IMR-90 (cell line): ENCODE data around the gene CHN2. TPM values are rescaled to one million over a fixed set of nuclear protein-coding genes. Genes with fewer than 3 reads are reported as not detected.

ENCODE experiments used
- ATAC-seq: fragments of 200-7000 bp; cut with Tn5 transposase; 2 replicates; pipeline ENCODE4 v1.9.1; 2020; ENCODE audit warnings: low read depth, mild to moderate bottlenecking, moderate library complexity
- BruUV-seq: library from RNA; stranded (reverse); fragments of 400-500 nt; replicated peaks from 2 replicates; lab custom pipeline; 2021; lab: Mats Ljungman, UMichigan
- CTCF ChIA-PET: fragments of 300-600 bp; formaldehyde crosslinking; extraction: SDS; loops from one replicate; lab custom pipeline; 2021; ENCODE audit warnings: antibody characterized with exemption; lab: Yijun Ruan, JAX
- POLR2A ChIA-PET: fragments of 300-600 bp; sonication (Branson Sonifier 250); formaldehyde crosslinking; loops from one replicate; lab custom pipeline; 2022; ENCODE audit warnings: antibody characterized with exemption; ENCODE audit not compliant: unreplicated experiment; lab: Charles Lee
- DNase-seq: peaks from one replicate; pipeline ENCODE4 v3.0.0; 2013
- H2AFZ ChIP-seq: replicated peaks from 2 replicates; pipeline ENCODE3; 2013; ENCODE audit warnings: low read length, mild to moderate bottlenecking; ENCODE audit not compliant: poor library complexity
- H2AK5ac ChIP-seq: 2 replicates; pipeline ENCODE4 v1.6.1; 2013; ENCODE audit warnings: low read depth, low read length, inconsistent platforms
- H2AK9ac ChIP-seq: replicated peaks from 2 replicates; pipeline ENCODE3; 2013; ENCODE audit warnings: mild to moderate bottlenecking, low read depth, low read length, moderate library complexity; ENCODE audit not compliant: poor library complexity
- H2BK120ac ChIP-seq: 2 replicates; pipeline ENCODE4 v1.6.1; 2013; ENCODE audit warnings: low read depth, low read length, inconsistent platforms
- H2BK15ac ChIP-seq: 3 replicates; pipeline ENCODE4 v1.6.1; 2013; ENCODE audit warnings: low read depth, low read length, inconsistent platforms
- H2BK20ac ChIP-seq: 2 replicates; pipeline ENCODE4 v1.6.1; 2013; ENCODE audit warnings: low read depth, mild to moderate bottlenecking, inconsistent platforms, low read length, moderate library complexity
- H2BK5ac ChIP-seq: 2 replicates; pipeline ENCODE4 v1.6.1; 2013; ENCODE audit warnings: mild to moderate bottlenecking, low read depth, low read length, inconsistent platforms; ENCODE audit not compliant: poor library complexity, severe bottlenecking
- H3K14ac ChIP-seq: replicated peaks from 2 replicates; pipeline ENCODE4 v1.6.1; 2013; ENCODE audit warnings: low read depth, low read length, inconsistent platforms
- H3K18ac ChIP-seq: 2 replicates; pipeline ENCODE4 v1.6.1; 2013; ENCODE audit warnings: low read depth, low read length, control low read depth
- H3K23ac ChIP-seq: 2 replicates; pipeline ENCODE4 v1.6.1; 2013; ENCODE audit warnings: low read depth, low read length, inconsistent platforms
- H3K27ac ChIP-seq: 2 replicates; pipeline ENCODE4 v1.5.1; 2013; ENCODE audit warnings: mild to moderate bottlenecking, control low read depth, low read length; ENCODE audit not compliant: insufficient read depth
- H3K27me3 ChIP-seq: 2 replicates; pipeline ENCODE4 v1.6.1; 2013; ENCODE audit warnings: low read length; ENCODE audit not compliant: control insufficient read depth, insufficient read depth
- H3K36me3 ChIP-seq: 2 replicates; pipeline ENCODE4 v1.6.1; 2013; ENCODE audit warnings: low read length, mixed read lengths; ENCODE audit not compliant: control insufficient read depth, insufficient read depth
- H3K4ac ChIP-seq: 2 replicates; pipeline ENCODE4 v1.6.1; 2013; ENCODE audit warnings: low read depth, low read length, inconsistent platforms
- H3K4me1 ChIP-seq: 2 replicates; pipeline ENCODE4 v1.6.1; 2013; ENCODE audit warnings: low read length, mixed read lengths; ENCODE audit not compliant: control insufficient read depth, insufficient read depth
- H3K4me2 ChIP-seq: 2 replicates; pipeline ENCODE4 v1.6.1; 2013; ENCODE audit warnings: low read depth, mild to moderate bottlenecking, control low read depth, low read length, moderate library complexity
- H3K4me3 ChIP-seq: 2 replicates; pipeline ENCODE4 v1.5.1; 2013; ENCODE audit warnings: low read depth, mild to moderate bottlenecking, control low read depth, low read length, moderate library complexity; ENCODE audit not compliant: insufficient read depth
- H3K56ac ChIP-seq: 2 replicates; pipeline ENCODE4 v1.6.1; 2013; ENCODE audit warnings: low read length, inconsistent platforms; ENCODE audit not compliant: insufficient read depth; ENCODE audit errors: extremely low read depth
- H3K79me1 ChIP-seq, 2 experiments: 2 replicates each; pipeline ENCODE4 v1.6.1; 2013; ENCODE audit warnings: low read length in 2 of 2, inconsistent platforms in 1 of 2, low read depth in 1 of 2
- H3K9ac ChIP-seq: 2 replicates; pipeline ENCODE4 v1.6.1; 2013; ENCODE audit warnings: low read depth, low read length, control low read depth
- H3K9me1 ChIP-seq: 2 replicates; pipeline ENCODE4 v1.6.1; 2013; ENCODE audit warnings: low read length, inconsistent platforms; ENCODE audit not compliant: insufficient read depth
- H3K9me3 ChIP-seq: 2 replicates; pipeline ENCODE4 v1.6.1; 2013; ENCODE audit warnings: low read length; ENCODE audit not compliant: control insufficient read depth, insufficient read depth
- H4K20me1 ChIP-seq: 2 replicates; pipeline ENCODE4 v1.6.1; 2013; ENCODE audit warnings: low read length, inconsistent platforms; ENCODE audit not compliant: insufficient read depth
- H4K5ac ChIP-seq: 2 replicates; pipeline ENCODE4 v1.6.1; 2013; ENCODE audit warnings: mild to moderate bottlenecking, low read depth, low read length, control low read depth
- H4K8ac ChIP-seq, 2 experiments: 2 replicates each; pipeline ENCODE4 v1.6.1; 2013; ENCODE audit warnings: low read depth in 2 of 2, low read length in 2 of 2, control low read depth in 1 of 2, inconsistent platforms in 1 of 2
- H4K91ac ChIP-seq: 2 replicates; pipeline ENCODE4 v1.6.1; 2013; ENCODE audit warnings: low read depth, low read length, inconsistent platforms; ENCODE audit not compliant: insufficient read depth
- BHLHE40 ChIP-seq: fragments of 150-350 bp; IDR thresholded peaks from 2 replicates; pipeline ENCODE4 v1.6.1; 2016; ENCODE audit warnings: mild to moderate bottlenecking, low read depth, low read length
- CEBPB ChIP-seq: IDR thresholded peaks from 2 replicates; pipeline ENCODE4 v1.6.1; 2012; ENCODE audit warnings: low read depth, low read length, improper control_type of control experiment
- CHD1 ChIP-seq: IDR thresholded peaks from 2 replicates; pipeline ENCODE4 v1.6.1; 2012; ENCODE audit warnings: low read depth, low read length, improper control_type of control experiment
- FOS ChIP-seq: fragments of 150-350 bp; IDR thresholded peaks from 2 replicates; pipeline ENCODE4 v1.6.1; 2016; ENCODE audit warnings: low read depth, low read length
- MAFK ChIP-seq: IDR thresholded peaks from 2 replicates; pipeline ENCODE4 v1.6.1; 2012; ENCODE audit warnings: low read depth, low read length, improper control_type of control experiment
- MAZ ChIP-seq: IDR thresholded peaks from 2 replicates; pipeline ENCODE4 v1.6.1; 2012; ENCODE audit warnings: low read depth, mild to moderate bottlenecking, low read length, improper control_type of control experiment, moderate library complexity, borderline replicate concordance
- NFE2L2 ChIP-seq: fragments of 150-350 bp; IDR thresholded peaks from 2 replicates; pipeline ENCODE4 v1.6.1; 2016; ENCODE audit warnings: low read depth, mild to moderate bottlenecking, low read length
- POLR2A ChIP-seq: IDR thresholded peaks from 2 replicates; pipeline ENCODE4 v1.6.1; 2012; ENCODE audit warnings: mild to moderate bottlenecking, low read depth, low read length
- RAD21 ChIP-seq: IDR thresholded peaks from 2 replicates; pipeline ENCODE4 v1.6.1; 2012; ENCODE audit warnings: low read length, improper control_type of control experiment
- RCOR1 ChIP-seq: IDR thresholded peaks from 2 replicates; pipeline ENCODE4 v1.6.1; 2012; ENCODE audit warnings: mild to moderate bottlenecking, low read length, improper control_type of control experiment; ENCODE audit not compliant: insufficient replicate concordance
- RFX5 ChIP-seq: IDR thresholded peaks from 2 replicates; pipeline ENCODE4 v1.8.0; 2012; ENCODE audit warnings: low read depth, mild to moderate bottlenecking, low read length, moderate library complexity
- SMC3 ChIP-seq: fragments of 150-350 bp; IDR thresholded peaks from 2 replicates; pipeline ENCODE4 v1.6.1; 2016; ENCODE audit warnings: low read depth, mild to moderate bottlenecking, antibody characterized with exemption, low read length, moderate library complexity
- USF2 ChIP-seq: fragments of 150-350 bp; IDR thresholded peaks from 2 replicates; pipeline ENCODE4 v1.6.1; 2017; ENCODE audit warnings: mild to moderate bottlenecking, antibody characterized with exemption, low read length, low read depth
- WGBS, 2 experiments: methylation state at CpG; one replicate each; pipeline versions ENCODE4 v1.1.5 to v1.1.7; 2013; ENCODE audit warnings: missing lambda C conversion rate in 2 of 2; ENCODE audit not compliant: insufficient read length in 1 of 2; ENCODE audit errors: extremely low coverage in 2 of 2; 5-methylcytosine and 5-hydroxymethylcytosine counted together
- dilution Hi-C: fragments of 300-500 bp; cut with HindIII; formaldehyde crosslinking; loops from one replicate; pipeline ENCODE4 v1.14.3; 2018; ENCODE audit warnings: low sequenced_read_pairs; ENCODE audit not compliant: unreplicated experiment
- in situ Hi-C: fragments of 300-500 bp; cut with MboI; formaldehyde crosslinking; loops from 3 replicates; pipeline ENCODE4 v1.14.3; 2019; ENCODE audit warnings: low sequenced_read_pairs, inconsistent platforms, mixed read lengths
- intact Hi-C: fragments of 100-400 bp; cut with micrococcal nuclease; formaldehyde crosslinking; loops from 2 replicates; pipeline ENCODE4 v1.10.0; 2022
- polyA plus RNA-seq, 3 experiments: library from polyadenylated mRNA; depleted of rRNA; stranded (reverse); fragments of >200 nt; gene quantifications; 2 replicates each; pipeline ENCODE4 v1.2.3, GENCODE V29; 2012; ENCODE audit warnings: low replicate concordance in 1 of 3
- total RNA-seq: library from RNA; depleted of rRNA; stranded (reverse); fragments of >200 nt; gene quantifications from 2 replicates; pipeline ENCODE4 v1.2.3, GENCODE V29; 2012
- TF ChIP-seq, protein P1 (sequence below): fragments of 150-350 bp; IDR thresholded peaks from 2 replicates; pipeline ENCODE4 v1.6.1; 2016; ENCODE audit warnings: low read depth, mild to moderate bottlenecking, low read length, moderate library complexity, borderline replicate concordance

The CHN2 gene
- total and polyA plus RNA-seq, 2 of the 4 experiments (the other 2 are of a cell fraction): not detected

DNA sequence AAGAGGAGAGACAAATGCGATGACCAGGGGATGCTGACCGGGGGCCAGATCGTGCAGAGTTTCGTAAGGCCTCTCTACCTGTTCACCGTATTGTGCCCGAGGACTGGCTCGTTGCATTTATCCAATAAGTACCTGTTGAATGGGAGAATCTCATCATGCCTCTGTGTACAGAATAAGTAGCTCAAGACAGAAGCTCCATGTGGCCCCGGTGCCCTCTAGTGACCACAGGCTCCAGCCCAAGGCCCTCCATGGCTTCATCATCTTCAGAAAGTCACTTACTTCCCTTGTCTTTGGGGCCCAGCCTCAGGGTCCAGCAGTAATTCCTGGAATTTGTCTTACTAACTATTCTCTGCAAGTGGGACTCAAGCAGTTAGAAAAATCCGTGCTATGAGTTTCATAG is 151.0 kb downstream of the CHN2 start:
- intact Hi-C loops: no loop called here

More for the DNA sequence above, 151.0 kb downstream of the CHN2 start:
- Histone ChIP-seq H3K56ac (no peak overlapping the region), H4K5ac (no peak overlapping the region), H3K9me3 (no peaks in the 10 kb centered on the region), H3K4me3 (no peak overlapping the region), H2BK20ac (no peak overlapping the region), H2BK15ac (no peak overlapping the region), H3K9me1 (no peaks in the 10 kb centered on the region), H4K8ac (no peak overlapping the region), H2AK5ac (no peak overlapping the region), H3K4me2 (no peak overlapping the region), H2AK9ac (no peak overlapping the region), H4K20me1 (no peaks in the 10 kb centered on the region), H2BK120ac (no peak overlapping the region), H3K79me1 (no peaks in the 10 kb centered on the region), H3K23ac (no peak overlapping the region), H3K4ac (no peak overlapping the region), H2AFZ (no peak overlapping the region), H2BK5ac (no peak overlapping the region), H3K18ac (no peak overlapping the region), H3K27me3 (no peaks in the 10 kb centered on the region), H3K36me3 (no peaks in the 10 kb centered on the region), H3K14ac (no peak overlapping the region), H4K91ac (no peak overlapping the region), H3K9ac (no peak overlapping the region), H3K4me1 (no peaks in the 10 kb centered on the region), H3K27ac (no peak overlapping the region)
- 53% methylated on average over 6 of the region's 9 CpGs; no CpG with 5 or more reads in 1 of the 2 experiments for WGBS, 2 experiments
- ChIA-PET POLR2A (no interaction called here), CTCF (no interaction called here)
- DNase-seq (no peak), ATAC-seq (no peak)
- in situ Hi-C loops (no loop called here), dilution Hi-C loops (no loop called here)
- TF ChIP-seq RAD21: no peak
- no peak for TF ChIP-seq NFE2L2
- TF ChIP-seq USF2: no peak
- no peak for TF ChIP-seq POLR2A
- TF ChIP-seq FOS: no peak
- no peak for TF ChIP-seq RCOR1
- no peak for TF ChIP-seq SMC3
- TF ChIP-seq CHD1: no peak
- TF ChIP-seq BHLHE40: no peak
- TF ChIP-seq MAZ: no peak
- no peak for TF ChIP-seq RFX5
- TF ChIP-seq, protein P1, sequence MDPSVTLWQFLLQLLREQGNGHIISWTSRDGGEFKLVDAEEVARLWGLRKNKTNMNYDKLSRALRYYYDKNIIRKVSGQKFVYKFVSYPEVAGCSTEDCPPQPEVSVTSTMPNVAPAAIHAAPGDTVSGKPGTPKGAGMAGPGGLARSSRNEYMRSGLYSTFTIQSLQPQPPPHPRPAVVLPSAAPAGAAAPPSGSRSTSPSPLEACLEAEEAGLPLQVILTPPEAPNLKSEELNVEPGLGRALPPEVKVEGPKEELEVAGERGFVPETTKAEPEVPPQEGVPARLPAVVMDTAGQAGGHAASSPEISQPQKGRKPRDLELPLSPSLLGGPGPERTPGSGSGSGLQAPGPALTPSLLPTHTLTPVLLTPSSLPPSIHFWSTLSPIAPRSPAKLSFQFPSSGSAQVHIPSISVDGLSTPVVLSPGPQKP: no peak
- no peak for TF ChIP-seq MAFK
- no peak for TF ChIP-seq CEBPB
- no TSS peak for BruUV-seq
